ENCODE measurements around the gene RAPGEF1.

- TF ChIP-seq EZH2 (IDR thresholded peaks at IDR 0.05; ENCODE audit: insufficient read depth, poor library complexity, severe bottlenecking): no peak
- TF ChIP-seq EZH2phosphoT487 (IDR thresholded peaks at IDR 0.05; ENCODE audit: insufficient read depth, low read depth): no peak
These were observed 18.8 kb downstream of the RAPGEF1 start for GRCh38 chr9:131721076-131721475.
